GM19452 (cell line): ENCODE results near the gene BCLAF1.
"Not testable (repeated sequence)": the region's sequence is repeated elsewhere in the genome, so short reads cannot be mapped to it uniquely, and the experiment has no call there.

ENCODE experiments used
- ATAC-seq: cut with Tn5 transposase; IDR thresholded peaks from one replicate; pipeline ENCODE4 v1.9.1; 2021; ENCODE audit not compliant: unreplicated experiment

The BCLAF1 gene

DNA sequence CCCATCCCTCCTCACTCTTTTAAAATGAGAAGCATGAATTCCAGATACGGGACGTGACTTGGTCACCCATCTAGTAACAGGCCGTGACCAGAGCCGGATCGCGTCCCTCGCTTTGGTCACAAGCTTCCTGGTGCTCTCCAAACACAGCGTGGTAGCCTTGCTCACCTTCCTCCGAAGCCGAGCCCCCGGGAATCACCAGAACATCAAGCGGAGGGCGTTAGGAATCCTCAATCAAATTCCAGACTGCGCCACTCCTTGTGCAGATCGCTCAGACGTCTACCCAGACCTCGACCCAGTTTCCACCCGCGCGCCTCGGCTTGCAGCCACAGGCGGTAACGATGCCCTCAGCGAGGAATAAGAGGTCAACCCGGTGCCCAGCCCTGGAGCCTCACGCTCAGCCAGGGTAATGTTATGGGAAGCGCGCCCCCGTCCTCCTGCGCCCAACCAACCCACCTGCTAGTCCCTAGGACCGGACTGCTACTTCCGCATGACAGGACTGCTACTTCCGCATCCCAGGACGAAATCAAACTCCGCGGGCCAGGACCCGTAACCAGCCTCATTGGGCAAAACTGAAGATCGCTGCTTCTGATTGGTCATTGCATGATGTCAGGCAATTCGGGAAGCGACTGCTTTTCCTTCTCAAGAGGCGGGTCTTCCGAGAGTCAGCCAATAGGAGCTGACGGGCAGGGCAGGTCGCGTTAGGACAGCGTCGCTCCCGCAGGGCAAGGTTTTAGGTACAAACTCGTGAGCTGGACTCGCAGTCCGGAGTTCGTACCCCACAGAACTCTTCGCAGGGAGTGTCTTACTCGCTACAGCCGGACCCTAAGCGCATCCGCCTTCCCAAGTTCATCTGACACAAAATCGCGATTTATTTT is 39.6 kb downstream of the BCLAF1 start, which contains the start of gene MTFR2:
MTFR2 (minus strand) TSS at position 501 of the 875 bp plus-strand sequence. CDS start 1,212 bp downstream, outside the sequence.
- ATAC-seq = peak; percentile 97

DNA sequence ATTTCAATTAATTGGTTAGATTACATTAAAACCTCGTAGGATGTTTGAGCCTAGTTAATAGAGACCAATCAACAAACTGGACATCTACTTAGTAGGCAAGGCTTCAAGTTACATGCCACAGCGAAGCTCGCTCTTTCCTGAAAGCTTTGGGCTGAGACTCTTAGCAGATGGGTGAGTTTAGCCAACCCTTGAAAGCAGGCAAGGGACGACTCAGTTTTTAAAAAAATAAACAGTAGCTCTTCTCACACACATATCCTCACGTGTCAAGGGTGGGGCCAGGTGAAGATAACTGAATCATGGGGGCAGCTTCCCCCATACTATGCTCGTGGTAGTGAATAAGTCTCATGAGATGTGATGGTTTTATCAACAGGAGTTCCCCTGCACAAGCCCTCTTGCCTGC is 40.3 kb downstream of the BCLAF1 start:
- ATAC-seq = no peak

DNA sequence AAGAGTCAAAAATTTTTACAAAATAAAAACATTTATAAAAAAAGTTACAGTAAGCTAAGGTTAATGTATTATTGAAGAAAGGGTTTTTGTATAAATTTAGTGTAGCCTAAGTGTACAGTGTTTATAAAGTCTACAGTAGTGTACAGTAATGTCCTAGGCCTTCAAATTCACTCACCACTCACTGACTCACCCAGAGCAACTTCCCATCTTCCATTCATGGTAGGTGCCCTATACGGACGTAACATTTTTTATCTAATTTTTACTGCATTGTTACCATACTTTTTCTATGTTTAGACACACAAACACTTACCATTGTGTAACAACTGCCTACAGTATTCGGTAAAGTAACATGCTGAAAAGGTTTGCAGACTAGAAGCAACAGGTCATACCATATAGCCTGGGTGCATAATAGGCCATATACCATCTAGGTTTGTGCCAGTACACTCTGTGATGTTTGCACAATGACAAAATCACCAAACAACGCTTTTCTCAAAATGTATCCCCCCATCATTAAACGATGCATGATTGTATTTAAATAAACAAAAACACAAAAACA is 45.5 kb downstream of the BCLAF1 start:
- no peak for ATAC-seq

DNA sequence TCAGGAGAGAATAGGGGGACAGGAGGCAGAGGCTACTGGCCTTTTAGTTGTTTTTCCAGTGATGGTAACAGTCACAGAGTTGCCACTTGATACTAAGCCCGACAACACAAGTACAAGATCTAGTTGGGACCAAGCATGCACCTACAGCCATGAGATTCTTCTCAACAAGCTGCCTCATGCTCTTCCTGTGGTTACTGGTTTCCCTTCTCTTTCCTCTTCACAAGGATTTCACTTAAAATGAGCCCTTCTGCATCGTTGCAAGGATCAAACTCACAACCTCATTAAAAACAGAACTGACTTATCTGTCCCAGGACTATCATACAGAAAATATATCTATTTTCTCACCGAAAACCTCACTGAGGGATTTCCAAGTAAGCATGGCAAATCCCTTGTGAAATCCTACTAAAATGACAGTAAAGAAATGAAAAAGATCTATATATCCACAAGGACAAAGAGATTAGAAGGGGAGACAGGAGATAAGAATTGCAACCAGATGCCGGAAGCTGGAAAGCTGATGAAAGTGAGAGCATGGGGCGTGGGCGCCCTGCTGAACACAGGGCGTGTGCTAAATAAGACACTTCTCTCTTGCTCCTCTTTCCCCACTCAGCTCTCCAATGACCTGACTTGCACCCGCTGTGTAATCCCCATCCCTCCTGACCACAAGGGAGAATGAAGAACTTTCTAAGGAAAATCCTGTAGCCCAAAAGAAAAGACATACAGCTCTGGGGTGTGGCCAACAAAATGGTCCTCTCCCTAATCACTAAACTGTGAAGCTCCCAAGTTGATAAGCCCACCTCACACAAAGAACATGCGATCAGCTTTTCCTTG is 53.0 kb downstream of the BCLAF1 start:
- no peak for ATAC-seq

DNA sequence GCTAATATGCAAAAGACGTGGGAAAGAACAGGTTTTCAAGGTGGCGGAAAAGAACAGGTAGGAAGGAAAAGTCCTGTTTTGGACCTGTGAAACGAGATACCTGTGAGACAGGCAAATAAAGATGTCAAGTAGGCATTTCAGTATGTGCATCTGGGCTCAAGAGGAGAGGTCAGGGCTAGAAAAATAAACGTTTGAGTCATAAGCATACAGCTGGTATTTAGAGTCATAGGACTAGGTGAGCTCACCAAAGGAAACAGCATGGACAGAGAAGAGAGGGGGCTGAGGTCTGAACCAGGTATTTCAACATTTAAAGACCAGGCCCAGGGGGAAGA is 54.4 kb downstream of the BCLAF1 start:
- no peak for ATAC-seq

DNA sequence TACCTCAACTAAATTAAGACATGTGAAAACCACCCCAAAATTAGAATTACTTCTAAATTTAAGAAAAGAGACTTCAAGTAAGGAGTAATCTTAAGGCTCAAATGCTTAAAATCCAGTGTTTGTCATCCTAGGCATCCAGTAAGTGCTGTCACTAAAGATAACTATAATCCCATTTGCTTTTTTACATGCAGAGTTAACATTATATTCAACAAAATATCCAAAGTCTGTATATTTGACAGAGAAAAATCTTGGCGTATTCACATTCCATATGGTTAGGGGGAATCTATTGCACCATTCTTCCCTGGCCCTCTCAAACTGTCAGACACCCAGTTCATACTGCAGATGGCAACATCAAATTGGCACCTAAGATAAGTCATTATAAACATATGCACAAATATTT is 56.9 kb downstream of the BCLAF1 start:
- ATAC-seq = no peak

DNA sequence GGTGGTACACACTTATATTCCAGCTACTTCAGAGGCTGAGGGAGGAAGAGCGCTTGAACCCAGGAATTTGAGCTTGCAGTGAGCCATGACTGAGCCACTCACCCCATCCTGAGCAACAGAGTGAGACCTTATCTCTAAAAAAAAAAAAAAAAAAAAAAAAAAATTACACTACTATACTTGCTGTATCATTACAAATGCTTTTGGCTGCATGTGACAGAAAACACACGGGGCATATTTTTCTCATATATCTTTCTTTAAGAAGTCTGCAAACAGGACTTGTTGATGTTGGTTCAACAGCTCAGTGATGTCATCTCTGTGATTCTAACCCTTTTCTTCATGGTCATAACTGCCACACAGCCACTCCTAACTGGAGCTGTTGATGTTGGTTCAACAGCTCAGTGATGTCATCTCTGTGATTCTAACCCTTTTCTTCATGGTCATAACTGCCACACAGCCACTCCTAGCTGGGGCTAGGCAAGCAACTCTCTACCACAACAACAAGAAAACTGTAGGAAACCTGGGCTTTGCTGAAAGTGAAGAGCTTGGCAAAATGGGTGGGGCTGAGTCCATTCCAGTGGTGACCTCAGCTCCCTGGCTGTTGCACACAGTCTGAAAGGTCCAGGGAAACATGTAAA is 59.3 kb downstream of the BCLAF1 start:
- ATAC-seq = no peak

DNA sequence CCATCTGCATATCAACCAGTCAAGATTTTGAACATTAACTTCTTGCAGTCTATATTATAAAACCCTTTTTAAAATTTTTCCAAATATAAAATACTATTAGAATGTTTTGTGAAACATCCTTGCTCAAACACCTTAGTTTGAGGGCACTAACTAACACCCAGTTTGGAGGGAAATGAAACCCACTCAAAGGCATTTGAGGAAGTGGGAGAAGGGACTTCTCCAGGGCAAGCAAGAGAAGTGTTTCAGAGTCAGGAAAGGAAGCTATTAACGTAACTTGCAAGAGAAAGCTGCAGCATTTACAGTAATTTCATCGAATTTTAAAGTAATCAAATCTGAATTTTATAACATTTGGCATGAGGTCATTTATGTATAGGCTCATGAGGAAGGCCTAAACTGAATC is 60.8 kb downstream of the BCLAF1 start:
- ATAC-seq = no peak

DNA sequence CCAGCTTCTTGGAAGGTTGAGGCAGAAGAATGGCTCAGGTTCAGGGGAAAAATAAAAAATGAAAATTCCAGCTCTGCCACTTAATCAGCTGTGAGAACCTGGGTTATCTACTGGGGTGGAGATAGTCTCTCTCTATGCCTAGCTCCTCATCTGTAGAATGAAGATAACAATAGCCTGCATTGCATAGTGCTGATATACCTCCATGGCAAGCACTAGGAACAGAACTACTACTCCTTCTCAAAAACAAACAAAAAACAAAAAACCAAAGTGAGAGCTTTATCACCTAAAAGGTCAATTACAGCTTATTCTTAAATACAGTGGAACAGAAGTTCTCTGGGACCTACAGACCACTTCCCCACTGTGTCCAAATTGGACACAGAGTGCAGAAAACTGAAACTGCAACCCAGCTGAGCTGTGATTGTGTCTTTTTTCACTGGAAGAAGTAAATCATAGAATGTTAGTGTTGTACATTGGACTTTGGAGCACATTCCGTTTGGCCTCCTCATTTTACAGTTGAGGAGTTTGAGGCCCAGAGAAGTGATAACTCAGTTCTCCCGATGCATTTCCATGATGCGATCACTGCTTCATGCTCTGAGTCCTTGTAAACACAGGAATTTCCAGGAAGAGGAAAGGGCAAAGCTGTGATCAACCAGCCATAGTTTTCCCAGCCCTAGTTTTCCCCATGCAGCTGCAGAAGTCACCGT is 62.8 kb downstream of the BCLAF1 start:
- peak; percentile 37 for ATAC-seq

DNA sequence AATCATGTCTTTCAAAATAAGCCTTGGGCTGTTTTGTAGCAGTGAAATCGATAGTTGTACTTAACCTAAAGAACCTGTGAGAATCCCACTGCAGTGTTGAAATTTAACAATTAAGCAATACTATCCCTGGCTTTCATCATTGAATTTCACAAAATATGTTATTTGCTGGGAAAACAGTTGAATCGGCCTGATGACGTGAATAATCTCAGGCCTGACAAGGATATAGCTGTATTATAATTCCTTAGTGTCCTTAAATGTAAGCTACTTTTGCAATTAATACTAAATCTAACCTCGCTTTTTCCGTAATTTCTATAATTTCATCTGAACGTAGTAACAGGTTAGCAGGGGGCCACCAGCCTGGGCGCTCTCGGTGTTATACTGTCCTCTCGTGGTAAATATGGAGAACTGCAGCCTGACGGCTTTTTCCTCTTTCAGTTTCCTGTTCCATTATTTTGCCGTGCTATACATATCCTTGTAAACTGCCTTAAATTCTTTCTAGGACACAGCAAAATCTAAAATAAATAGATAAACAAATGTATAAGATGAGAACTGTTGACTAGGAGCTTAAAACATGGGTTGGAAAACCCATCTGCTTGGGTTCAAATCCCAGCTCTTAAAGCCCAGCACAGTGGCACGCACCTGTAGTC is 63.5 kb downstream of the BCLAF1 start:
- peak; percentile 71 for ATAC-seq

DNA sequence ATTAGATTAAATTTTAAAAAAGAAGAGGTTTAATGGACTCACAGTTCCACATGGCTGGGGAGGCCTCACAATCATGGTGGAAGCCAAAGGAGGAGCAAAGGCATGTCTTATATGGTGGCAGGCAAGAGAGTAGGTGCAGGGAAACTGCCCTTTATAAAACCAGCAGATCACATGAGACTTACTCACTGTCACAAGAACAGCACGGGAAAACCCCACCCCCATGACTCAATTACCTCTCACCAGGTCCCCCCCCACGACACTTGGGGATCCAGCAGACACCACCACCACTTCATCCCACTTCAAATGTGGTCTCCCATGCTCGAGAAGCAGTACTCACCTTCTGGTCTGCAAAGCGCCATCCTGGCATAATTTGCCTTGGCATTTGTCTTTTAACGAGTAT is 64.2 kb downstream of the BCLAF1 start:
- ATAC-seq = no peak

DNA sequence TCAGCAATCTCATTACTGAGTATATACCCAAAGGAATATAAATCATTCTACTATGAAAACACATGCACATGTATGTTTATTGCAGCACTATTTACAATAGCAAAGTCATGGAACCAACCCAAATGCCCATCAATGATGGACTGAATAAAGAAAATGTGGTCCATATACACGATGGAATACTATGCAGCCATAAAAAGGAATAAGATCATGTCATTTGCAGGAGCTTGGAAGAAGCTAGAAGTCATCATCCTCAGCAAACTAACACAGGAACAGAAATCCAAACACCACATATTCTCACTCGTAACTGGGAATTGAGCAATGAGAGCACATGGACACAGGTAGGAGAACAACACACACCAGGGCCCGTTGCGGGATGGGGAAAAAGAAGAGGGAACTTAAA is 64.7 kb downstream of the BCLAF1 start:
- ATAC-seq = not testable (repeated sequence)

DNA sequence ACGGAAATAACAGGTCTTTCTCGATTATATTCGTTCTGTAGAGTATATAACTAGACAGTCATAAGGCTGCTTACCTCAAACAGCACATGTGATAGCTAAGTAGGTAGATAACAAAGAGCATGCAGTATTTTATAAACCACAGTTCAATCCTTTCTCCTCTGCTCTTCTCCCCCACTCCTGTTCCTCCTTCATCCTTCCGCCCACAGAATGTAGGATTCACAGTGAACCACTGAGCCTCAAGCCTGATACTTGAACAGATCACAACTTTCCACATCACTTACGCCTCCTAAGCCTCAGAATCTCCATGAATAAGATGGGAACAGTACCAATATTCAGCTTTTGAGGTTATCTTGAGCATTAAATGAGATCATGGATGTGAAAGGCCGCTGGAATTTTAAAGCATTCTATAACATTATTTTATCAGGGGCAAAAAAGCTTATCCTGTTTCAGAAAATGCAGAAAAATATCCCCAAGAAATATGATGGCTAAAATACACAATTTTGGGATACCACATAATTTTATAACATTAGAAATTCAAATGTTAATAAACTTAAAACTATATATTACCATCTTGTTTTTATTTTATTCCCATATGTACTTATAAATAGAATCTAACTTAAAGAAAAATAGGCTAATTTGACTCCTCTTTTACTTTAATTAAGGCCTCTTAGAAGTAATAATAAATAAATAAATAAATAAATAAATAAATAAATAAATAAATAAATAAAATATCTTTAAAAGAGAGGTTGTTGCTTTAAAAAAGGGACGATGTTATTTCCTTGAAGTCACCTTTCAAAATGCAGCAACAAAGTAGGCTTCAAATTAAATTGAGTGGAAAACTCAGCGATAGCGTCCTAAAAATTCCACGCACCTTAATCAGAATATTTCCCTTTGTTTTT is 72.9 kb downstream of the BCLAF1 start:
- no peak for ATAC-seq

DNA sequence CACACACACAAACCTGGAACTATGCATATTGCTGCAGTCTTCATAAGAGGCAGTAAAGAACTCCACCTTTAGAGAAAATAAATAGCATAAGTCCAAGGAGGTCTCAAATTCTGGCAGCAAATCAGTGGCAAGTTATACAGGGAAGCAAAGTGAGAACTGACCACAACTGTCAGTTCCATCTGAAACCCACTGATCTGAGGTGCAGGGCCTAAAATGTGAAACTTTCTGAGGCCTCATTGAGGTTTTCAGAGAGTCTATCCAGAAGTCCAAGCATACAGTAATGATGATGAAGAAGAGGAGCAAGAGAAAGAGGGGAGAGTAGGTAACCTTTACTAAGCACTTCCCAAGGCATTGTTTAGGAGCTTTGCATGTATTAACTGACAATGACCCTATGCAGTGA is 75.8 kb downstream of the BCLAF1 start:
- ATAC-seq = no peak

DNA sequence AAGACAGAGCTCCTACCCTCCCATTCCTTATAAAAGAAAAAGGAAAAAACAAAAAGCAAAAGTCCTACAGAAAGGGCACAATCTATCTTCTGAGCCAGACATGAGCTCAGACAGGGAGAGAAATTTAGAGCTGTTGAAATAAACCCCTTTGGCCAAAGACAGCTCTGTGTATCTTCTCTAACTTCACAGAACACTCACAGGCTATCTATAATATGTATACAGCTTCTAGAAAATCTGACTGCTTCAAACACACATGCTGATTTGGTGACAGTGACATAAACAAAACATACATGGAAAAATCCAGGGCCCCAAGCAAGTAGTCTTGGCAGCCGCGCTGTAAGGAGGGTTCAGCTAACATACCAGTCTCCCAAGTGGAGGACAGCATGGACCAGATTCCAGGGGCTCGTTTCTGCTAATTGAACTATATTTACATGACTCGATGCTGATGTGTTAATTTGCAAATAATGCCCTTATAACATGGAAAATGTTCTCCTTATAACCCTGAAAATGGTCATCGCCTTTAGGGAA is 76.6 kb downstream of the BCLAF1 start:
- ATAC-seq = no peak

DNA sequence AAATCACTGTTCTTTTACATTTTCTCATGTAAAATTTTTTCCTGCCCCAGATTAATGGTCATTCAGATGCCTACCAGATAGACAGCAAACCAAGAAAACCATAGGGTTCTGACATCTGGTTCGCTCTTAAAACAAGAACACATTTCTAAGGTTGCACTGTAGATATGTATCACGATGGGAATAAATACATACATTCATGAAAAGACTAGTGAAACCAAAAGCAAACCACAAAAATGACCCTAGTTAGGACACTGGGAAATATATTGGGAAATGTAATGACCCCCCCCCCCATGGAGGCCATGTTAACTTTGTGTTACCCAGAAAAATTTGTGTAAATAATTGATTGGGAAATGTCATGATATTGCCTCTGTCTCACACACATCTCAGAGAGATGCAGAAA is 77.0 kb downstream of the BCLAF1 start:
- no peak for ATAC-seq

DNA sequence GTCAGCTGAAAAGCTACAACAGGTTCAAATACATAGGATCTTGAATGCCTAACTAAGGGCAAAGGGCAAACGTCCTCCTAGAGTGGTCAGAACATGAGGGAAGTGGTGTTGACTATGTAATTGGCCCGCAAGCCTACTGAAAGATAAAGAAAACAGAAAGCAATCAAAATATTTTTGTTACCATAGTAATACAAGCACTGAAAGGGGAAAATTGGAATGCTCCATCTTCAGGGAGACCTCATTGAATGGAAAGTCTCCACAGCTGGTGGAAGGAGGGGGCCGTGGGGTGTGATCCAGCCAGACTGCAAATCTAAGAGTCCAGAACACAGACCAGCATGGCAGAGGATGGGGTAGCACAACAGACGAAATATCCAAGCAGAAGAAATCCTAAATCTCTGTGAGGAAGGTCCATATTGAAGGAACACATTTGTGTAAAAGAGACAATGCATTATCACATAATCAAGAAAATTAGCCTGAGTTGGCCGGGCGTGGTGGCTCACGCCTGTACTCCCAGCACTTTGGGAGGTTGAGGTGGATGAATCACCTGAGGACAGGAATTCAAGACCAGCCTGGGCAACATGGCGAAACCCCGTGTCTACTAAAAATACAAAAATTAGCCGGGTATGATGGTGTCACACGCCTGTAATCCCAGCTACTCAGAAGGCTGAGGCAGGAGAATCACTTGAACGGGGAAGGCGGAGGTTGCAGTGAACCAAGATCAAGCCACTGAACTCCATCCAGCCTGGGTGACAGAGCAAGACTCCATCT is 79.1 kb downstream of the BCLAF1 start:
- ATAC-seq = no peak

DNA sequence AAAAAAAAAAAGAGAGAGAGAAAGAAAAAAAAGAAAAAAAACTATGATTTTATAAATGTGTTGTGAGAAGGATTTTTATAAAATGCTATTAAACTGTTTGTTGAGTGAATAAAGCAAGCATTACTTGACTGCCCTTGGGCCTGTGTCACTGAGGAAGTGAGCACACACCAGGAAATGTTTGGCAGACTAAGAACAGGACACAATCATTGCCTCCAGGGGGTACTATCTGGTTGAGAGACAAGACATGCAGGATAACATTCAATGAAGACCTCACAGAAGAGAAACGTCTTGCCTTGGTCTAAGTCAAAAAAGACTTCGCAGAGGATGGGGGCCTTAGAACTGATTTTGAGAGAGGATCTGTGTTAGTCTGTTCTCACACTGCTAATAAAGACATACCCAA is 80.2 kb downstream of the BCLAF1 start:
- ATAC-seq = no peak
